Renal pelvis (tissue), 12 donors: Measurements from ENCODE around the gene ARRDC3. TPM values are rescaled to one million over a fixed set of nuclear protein-coding genes. Genes with fewer than 3 reads are reported as not detected.
A peak's percentile ranks its signal among the peaks of the same experiment; 100 is the strongest.

ENCODE experiments used
- DNase-seq: peaks from one replicate; pipeline ENCODE4 v3.0.0-alpha.2; 2013
- long read RNA-seq, 16 experiments: transcript quantifications; one replicate each; lab custom pipeline, GENCODE V29; 2026
- polyA plus RNA-seq, 3 donors: library from polyadenylated mRNA; unstranded; fragments of 120-200 nt; gene quantifications; one replicate each; pipeline ENCODE4 v1.2.1, GENCODE V29; 2013; ENCODE audit not compliant: insufficient read length in 3 of 3

ARRDC3 gene
- 100 to 1,000 TPM; 115 to 146 (median 140) TPM for polyA plus RNA-seq
- long read RNA-seq, donor 1, full-length matches to known transcripts = 46 of 59 reads
- long read RNA-seq, donor 1, partial matches to known transcripts = 13 of 59 reads
- long read RNA-seq, donor 1, other reads (novel, unspliced or antisense) = 0 of 59 reads
- long read RNA-seq, donor 2, full-length matches to known transcripts = 44 of 62 reads
- long read RNA-seq, donor 2, partial matches to known transcripts = 18 of 62 reads
- long read RNA-seq, donor 2, other reads (novel, unspliced or antisense) = 0 of 62 reads
- long read RNA-seq, donor 3, full-length matches to known transcripts = 36 of 66 reads
- long read RNA-seq, donor 3, partial matches to known transcripts = 30 of 66 reads
- long read RNA-seq, donor 3, other reads (novel, unspliced or antisense) = 0 of 66 reads
- long read RNA-seq, donor 4, full-length matches to known transcripts = 15 of 15 reads
- long read RNA-seq, donor 4, partial matches to known transcripts = 0 of 15 reads
- long read RNA-seq, donor 4, other reads (novel, unspliced or antisense) = 0 of 15 reads
- long read RNA-seq, donor 5, full-length matches to known transcripts = 26 of 44 reads
- long read RNA-seq, donor 5, partial matches to known transcripts = 18 of 44 reads
- long read RNA-seq, donor 5, other reads (novel, unspliced or antisense) = 0 of 44 reads
- long read RNA-seq, donor 6, full-length matches to known transcripts = 32 of 44 reads
- long read RNA-seq, donor 6, partial matches to known transcripts = 12 of 44 reads
- long read RNA-seq, donor 6, other reads (novel, unspliced or antisense) = 0 of 44 reads
- long read RNA-seq, donor 7, full-length matches to known transcripts = 53 of 108 reads
- long read RNA-seq, donor 7, partial matches to known transcripts = 55 of 108 reads
- long read RNA-seq, donor 7, other reads (novel, unspliced or antisense) = 0 of 108 reads
- long read RNA-seq, donor 8, full-length matches to known transcripts = 7 of 7 reads
- long read RNA-seq, donor 8, partial matches to known transcripts = 0 of 7 reads
- long read RNA-seq, donor 8, other reads (novel, unspliced or antisense) = 0 of 7 reads
- long read RNA-seq, donor 9, full-length matches to known transcripts = 45 of 86 reads
- long read RNA-seq, donor 9, partial matches to known transcripts = 41 of 86 reads
- long read RNA-seq, donor 9, other reads (novel, unspliced or antisense) = 0 of 86 reads
- long read RNA-seq, donor 10, full-length matches to known transcripts = 28 of 41 reads
- long read RNA-seq, donor 10, partial matches to known transcripts = 13 of 41 reads
- long read RNA-seq, donor 10, other reads (novel, unspliced or antisense) = 0 of 41 reads
- long read RNA-seq, donor 11, full-length matches to known transcripts = 24 of 46 reads
- long read RNA-seq, donor 11, partial matches to known transcripts = 22 of 46 reads
- long read RNA-seq, donor 11, other reads (novel, unspliced or antisense) = 0 of 46 reads
- long read RNA-seq, donor 12, full-length matches to known transcripts = 46 of 67 reads
- long read RNA-seq, donor 12, partial matches to known transcripts = 21 of 67 reads
- long read RNA-seq, donor 12, other reads (novel, unspliced or antisense) = 0 of 67 reads
- long read RNA-seq, donor 13, full-length matches to known transcripts = 31 of 45 reads
- long read RNA-seq, donor 13, partial matches to known transcripts = 14 of 45 reads
- long read RNA-seq, donor 13, other reads (novel, unspliced or antisense) = 0 of 45 reads
- long read RNA-seq, donor 14, full-length matches to known transcripts = 67 of 137 reads
- long read RNA-seq, donor 14, partial matches to known transcripts = 70 of 137 reads
- long read RNA-seq, donor 14, other reads (novel, unspliced or antisense) = 0 of 137 reads
- long read RNA-seq, donor 15, full-length matches to known transcripts = 24 of 33 reads
- long read RNA-seq, donor 15, partial matches to known transcripts = 9 of 33 reads
- long read RNA-seq, donor 15, other reads (novel, unspliced or antisense) = 0 of 33 reads
- long read RNA-seq, donor 16, full-length matches to known transcripts = 41 of 65 reads
- long read RNA-seq, donor 16, partial matches to known transcripts = 24 of 65 reads
- long read RNA-seq, donor 16, other reads (novel, unspliced or antisense) = 0 of 65 reads

GRCh38 chr5:91383027-91383955, at the start of gene ARRDC3:
Gene ARRDC3 (minus strand): TSS chr5:91383317. CDS start chr5:91383092, 225 bp downstream.
- DNase-seq = peak; percentile 95

- DNase-seq = no peak
Measured at GRCh38 chr5:91430949-91431348, 47.8 kb upstream of the ARRDC3 start.

- DNase-seq = no peak
Measured at GRCh38 chr5:91424638-91425436, 41.7 kb upstream of the ARRDC3 start.

GRCh38 chr5:91423871-91424270, 40.8 kb upstream of the ARRDC3 start:
- no peak for DNase-seq

- no peak for DNase-seq
Measured at GRCh38 chr5:91420879-91421278, 37.8 kb upstream of the ARRDC3 start.

- DNase-seq = peak; percentile 40
Measured at GRCh38 chr5:91419571-91420537, 36.7 kb upstream of the ARRDC3 start.

- no peak for DNase-seq
Measured at GRCh38 chr5:91419136-91419535, 36.0 kb upstream of the ARRDC3 start.

- DNase-seq = no peak
Measured at GRCh38 chr5:91418158-91418557, 35.0 kb upstream of the ARRDC3 start.

- DNase-seq = no peak
Measured at GRCh38 chr5:91417219-91417618, 34.1 kb upstream of the ARRDC3 start.

- no peak for DNase-seq
Measured at GRCh38 chr5:91416491-91416890, 33.4 kb upstream of the ARRDC3 start.

- no peak for DNase-seq
Measured at GRCh38 chr5:91409304-91409703, 26.2 kb upstream of the ARRDC3 start.

GRCh38 chr5:91408710-91409109, 25.6 kb upstream of the ARRDC3 start:
- no peak for DNase-seq

- DNase-seq = no peak
Measured at GRCh38 chr5:91407204-91407603, 24.1 kb upstream of the ARRDC3 start.

GRCh38 chr5:91403438-91403837, 20.3 kb upstream of the ARRDC3 start:
- no peak for DNase-seq

GRCh38 chr5:91401175-91401574, 18.1 kb upstream of the ARRDC3 start:
- no peak for DNase-seq

- DNase-seq = no peak
Measured at GRCh38 chr5:91397791-91398190, 14.7 kb upstream of the ARRDC3 start.

- no peak for DNase-seq
Measured at GRCh38 chr5:91390268-91390667, 7.2 kb upstream of the ARRDC3 start.
